Measurements from ENCODE around the gene PRUNE2. TPM values are rescaled to one million over a fixed set of nuclear protein-coding genes. Genes with fewer than 3 reads are reported as not detected.
A peak's percentile ranks its signal among the peaks of the same experiment; 100 is the strongest.
"Not testable (repeated sequence)": the region's sequence is repeated elsewhere in the genome, so short reads cannot be mapped to it uniquely, and the experiment has no call there.

The PRUNE2 gene
- total and polyA plus RNA-seq, 5 donors: 11.7 to 49.1 (median 41.5) TPM

GRCh38 chr9:76594764-76595424, 311.0 kb downstream of the PRUNE2 start:
- Histone ChIP-seq H3K9me3 (ENCODE audit: control insufficient read depth, low read length) (no peaks in the 10 kb centered on the region), H3K4me3 (ENCODE audit: low read length) (no peak overlapping the region), H3K27me3 (ENCODE audit: control insufficient read depth, insufficient read depth) (no peaks in the 10 kb centered on the region), H3K27ac (ENCODE audit: low read length) (no peak overlapping the region), H3K4me1 (ENCODE audit: control insufficient read depth, insufficient read depth, low read length) (peaks cover 4% of the 10 kb centered on the region)
- 58% methylated on average over 4 of the region's 4 CpGs for WGBS
- no peak for DNase-seq
- intact Hi-C loops (cut with DNase I): no loop called here
- no peak for ATAC-seq

GRCh38 chr9:76593961-76594735, 311.8 kb downstream of the PRUNE2 start:
- WGBS: 36% methylated on average over 4 of the region's 4 CpGs

GRCh38 chr9:76592974-76593347, 313.0 kb downstream of the PRUNE2 start:
- peaks cover 4% of the 10 kb centered on the region for H3K4me1 ChIP-seq (ENCODE audit: control insufficient read depth, insufficient read depth, low read length)
- DNase-seq (no peak), ATAC-seq (no peak)
- no peaks in the 10 kb centered on the region for H3K27me3 ChIP-seq (ENCODE audit: control insufficient read depth, insufficient read depth)
- H3K9me3 ChIP-seq (ENCODE audit: control insufficient read depth, low read length): no peaks in the 10 kb centered on the region
- no peak overlapping the region for H3K27ac ChIP-seq (ENCODE audit: low read length)
- intact Hi-C loops (cut with DNase I): no loop called here
- WGBS: 62% methylated on average over 2 of the region's 2 CpGs
- H3K4me3 ChIP-seq (ENCODE audit: low read length): no peak overlapping the region

More at GRCh38 chr9:76593961-76594735, 311.8 kb downstream of the PRUNE2 start:
- H3K27me3 ChIP-seq (ENCODE audit: control insufficient read depth, insufficient read depth); H3K27ac ChIP-seq (ENCODE audit: low read length); H3K4me3 ChIP-seq (ENCODE audit: low read length); intact Hi-C loops (cut with DNase I); DNase-seq; H3K4me1 ChIP-seq (ENCODE audit: control insufficient read depth, insufficient read depth, low read length); ATAC-seq; H3K9me3 ChIP-seq (ENCODE audit: control insufficient read depth, low read length): not testable (repeated sequence)

- H3K4me1 ChIP-seq (ENCODE audit: control insufficient read depth, insufficient read depth, low read length): peaks cover 4% of the 10 kb centered on the region
Observed at GRCh38 chr9:76592091-76592973, 313.6 kb downstream of the PRUNE2 start.

DNA sequence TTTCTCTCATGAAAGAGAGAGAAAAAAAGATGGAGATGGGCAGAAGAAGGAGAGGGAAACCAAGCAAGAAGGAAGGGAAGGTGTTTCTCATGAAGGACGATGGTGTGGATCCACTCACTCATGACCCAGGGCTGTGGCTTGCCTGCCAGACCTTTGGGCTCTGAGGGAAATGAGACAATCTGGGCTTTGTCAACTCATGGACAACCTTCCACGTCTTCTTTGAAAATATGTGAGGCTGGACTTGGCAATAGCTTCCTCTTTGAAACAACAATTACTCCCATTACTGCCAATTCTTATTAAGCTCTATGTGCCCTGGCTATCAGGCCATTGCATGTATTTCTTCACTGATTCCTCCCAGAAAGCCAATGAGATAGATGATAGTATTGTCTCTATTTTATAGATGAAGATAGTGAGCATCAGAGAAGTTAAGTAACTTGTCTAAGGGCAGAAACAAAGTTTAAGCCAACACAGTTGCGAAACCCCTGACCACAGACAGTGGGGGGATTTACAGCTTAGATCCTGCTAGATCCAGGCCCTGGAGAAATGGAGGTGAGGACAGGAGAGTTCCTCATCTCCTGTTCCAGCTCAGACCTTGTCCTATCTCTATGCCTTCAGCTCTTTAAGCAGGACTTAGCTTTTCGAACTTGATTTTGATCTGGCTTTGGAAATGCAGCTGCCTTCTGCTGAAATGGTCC, 314.5 kb downstream of the PRUNE2 start:
- 69% methylated on average over 4 of the region's 4 CpGs for WGBS
- intact Hi-C loops (cut with DNase I): no loop called here
- no peak for ATAC-seq

More at GRCh38 chr9:76592091-76592973, 313.6 kb downstream of the PRUNE2 start:
- Histone ChIP-seq H3K9me3 (ENCODE audit: control insufficient read depth, low read length) (no peaks in the 10 kb centered on the region), H3K4me3 (ENCODE audit: low read length) (no peak overlapping the region), H3K27me3 (ENCODE audit: control insufficient read depth, insufficient read depth) (no peaks in the 10 kb centered on the region), H3K27ac (ENCODE audit: low read length) (no peak overlapping the region)
- intact Hi-C loops (cut with DNase I): no loop called here
- ATAC-seq (no peak), DNase-seq (no peak)
- 67% methylated on average over 6 of the region's 6 CpGs for WGBS

GRCh38 chr9:76588316-76588715, 317.6 kb downstream of the PRUNE2 start:
- Histone ChIP-seq H3K27ac (ENCODE audit: low read length) (no peak overlapping the region), H3K4me1 (ENCODE audit: control insufficient read depth, insufficient read depth, low read length) (peaks cover 4% of the 10 kb centered on the region), H3K27me3 (ENCODE audit: control insufficient read depth, insufficient read depth) (no peaks in the 10 kb centered on the region), H3K4me3 (ENCODE audit: low read length) (no peak overlapping the region), H3K9me3 (ENCODE audit: control insufficient read depth, low read length) (no peaks in the 10 kb centered on the region)
- no peak for ATAC-seq
- DNase-seq: no peak
- intact Hi-C loops (cut with DNase I): no loop called here

More for the DNA sequence above, 314.5 kb downstream of the PRUNE2 start:
- H3K4me3 ChIP-seq (ENCODE audit: low read length): no peak overlapping the region
- no peaks in the 10 kb centered on the region for H3K9me3 ChIP-seq (ENCODE audit: control insufficient read depth, low read length)
- H3K4me1 ChIP-seq (ENCODE audit: control insufficient read depth, insufficient read depth, low read length): peaks cover 4% of the 10 kb centered on the region
- H3K27me3 ChIP-seq (ENCODE audit: control insufficient read depth, insufficient read depth): no peaks in the 10 kb centered on the region
- no peak overlapping the region for H3K27ac ChIP-seq (ENCODE audit: low read length)
- no peak for DNase-seq

- H3K4me3 ChIP-seq (ENCODE audit: low read length): no peak overlapping the region
- WGBS: 75% methylated on average over 6 of the region's 6 CpGs
- H3K9me3 ChIP-seq (ENCODE audit: control insufficient read depth, low read length): no peaks in the 10 kb centered on the region
- H3K4me1 ChIP-seq (ENCODE audit: control insufficient read depth, insufficient read depth, low read length): peaks cover 1% of the 10 kb centered on the region
- intact Hi-C loops (cut with DNase I): no loop called here
- H3K27me3 ChIP-seq (ENCODE audit: control insufficient read depth, insufficient read depth): no peaks in the 10 kb centered on the region
- DNase-seq: no peak
- ATAC-seq: no peak
- no peak overlapping the region for H3K27ac ChIP-seq (ENCODE audit: low read length)
Observed at GRCh38 chr9:76586390-76587314, 319.3 kb downstream of the PRUNE2 start.

DNA sequence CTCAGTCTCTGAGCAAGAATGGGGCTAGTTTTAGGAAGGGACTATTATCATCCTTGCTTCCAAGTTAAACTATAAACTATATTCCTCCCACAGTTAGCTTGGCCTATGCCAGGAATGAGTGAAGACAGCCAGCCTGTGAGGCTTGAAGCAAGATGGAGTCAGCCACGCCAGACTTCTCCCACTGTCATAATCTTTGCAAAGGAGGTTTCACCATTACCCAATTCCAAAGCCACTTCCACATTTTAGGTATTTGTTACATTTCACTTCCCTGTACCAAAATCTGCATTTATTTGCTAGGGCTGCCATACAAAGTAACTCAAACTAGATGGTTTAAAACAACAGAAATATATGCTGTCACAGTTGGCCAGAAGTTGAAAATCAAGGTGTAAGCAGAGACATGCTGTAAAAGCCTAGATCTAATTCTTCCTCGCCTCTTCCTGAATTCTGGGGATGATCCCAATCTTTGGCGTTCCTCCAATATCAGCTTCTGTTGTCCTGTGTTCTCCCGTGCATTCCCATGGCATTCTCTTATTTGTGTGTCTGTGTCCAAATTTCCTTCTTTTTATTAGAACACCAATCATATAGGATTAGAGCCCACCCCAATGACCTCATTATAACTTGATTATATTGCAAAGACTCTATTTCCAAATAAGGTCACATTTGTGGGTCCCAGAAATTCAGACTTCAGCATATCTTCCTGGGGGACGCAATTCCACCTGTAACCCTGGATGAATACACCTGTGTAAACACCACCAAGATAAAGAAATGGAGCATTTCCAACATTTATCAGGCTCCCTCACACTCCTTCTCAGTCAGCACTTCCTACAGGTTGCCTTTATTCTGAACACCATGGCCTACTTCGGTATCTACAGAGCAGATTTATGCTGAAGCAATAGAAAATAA, 320.2 kb downstream of the PRUNE2 start:
- intact Hi-C loops (cut with DNase I): no loop called here
- no peak overlapping the region for H3K27ac ChIP-seq (ENCODE audit: low read length)
- no peak overlapping the region for H3K4me3 ChIP-seq (ENCODE audit: low read length)
- ATAC-seq (peak in 1 of 2 donors; percentile 22), DNase-seq (no peak)
- WGBS: 76% methylated on average over 6 of the region's 6 CpGs
- H3K27me3 ChIP-seq (ENCODE audit: control insufficient read depth, insufficient read depth): no peaks in the 10 kb centered on the region
- no peaks in the 10 kb centered on the region for H3K4me1 ChIP-seq (ENCODE audit: control insufficient read depth, insufficient read depth, low read length)
- H3K9me3 ChIP-seq (ENCODE audit: control insufficient read depth, low read length): no peaks in the 10 kb centered on the region

- H3K27me3 ChIP-seq (ENCODE audit: control insufficient read depth, insufficient read depth): no peaks in the 10 kb centered on the region
- ATAC-seq (no peak), DNase-seq (no peak)
- H3K4me1 ChIP-seq (ENCODE audit: control insufficient read depth, insufficient read depth, low read length): no peaks in the 10 kb centered on the region
- WGBS: 94% methylated on average over 7 of the region's 7 CpGs
- no peak overlapping the region for H3K4me3 ChIP-seq (ENCODE audit: low read length)
- H3K27ac ChIP-seq (ENCODE audit: low read length): no peak overlapping the region
- no peaks in the 10 kb centered on the region for H3K9me3 ChIP-seq (ENCODE audit: control insufficient read depth, low read length)
- intact Hi-C loops (cut with DNase I): no loop called here
Observed at GRCh38 chr9:76583256-76583655, 322.7 kb downstream of the PRUNE2 start.
